BJ (cell line): ENCODE data around the gene USP3. TPM values are rescaled to one million over a fixed set of nuclear protein-coding genes. Genes with fewer than 3 reads are reported as not detected.

Source experiments
- CTCF ChIA-PET: fragments of 350-600 bp; formaldehyde crosslinking; extraction: SDS; loops from one replicate; lab custom pipeline; 2021; ENCODE audit warnings: antibody characterized with exemption, inconsistent platforms; lab: Yijun Ruan, JAX
- POLR2A ChIA-PET: fragments of 300-600 bp; sonication (Branson Sonifier 250); formaldehyde crosslinking; extraction: SDS; loops from one replicate; lab custom pipeline; 2021; ENCODE audit warnings: antibody characterized with exemption; lab: Charles Lee
- DNase-seq: peaks from one replicate; pipeline ENCODE4 v3.0.0-alpha.2; 2011; ENCODE audit warnings: low read depth
- H3K27me3 ChIP-seq: 2 replicates; pipeline ENCODE4 v1.6.0; 2011; ENCODE audit warnings: low read length; ENCODE audit not compliant: control insufficient read depth, insufficient read depth
- H3K36me3 ChIP-seq: 2 replicates; pipeline ENCODE4 v1.5.1; 2011; ENCODE audit warnings: low read length; ENCODE audit not compliant: control insufficient read depth, insufficient read depth
- H3K4me3 ChIP-seq: 2 replicates; pipeline ENCODE4 v1.5.1; 2011; ENCODE audit warnings: low read depth, mild to moderate bottlenecking, control low read depth, low read length
- polyA plus RNA-seq: library from polyadenylated mRNA; depleted of rRNA; stranded (reverse); fragments of >200 nt; gene quantifications from 2 replicates; pipeline ENCODE4 v1.2.3, GENCODE V29; 2011
- TF ChIP-seq, protein P1 (sequence below): IDR thresholded peaks from 2 replicates; pipeline ENCODE4 v1.5.1; 2011; ENCODE audit warnings: low read depth, mild to moderate bottlenecking, control low read depth, inconsistent platforms, low read length, moderate library complexity; ENCODE audit not compliant: insufficient read depth

Gene USP3
- polyA plus RNA-seq, 1 experiment: 13.3 TPM

DNA sequence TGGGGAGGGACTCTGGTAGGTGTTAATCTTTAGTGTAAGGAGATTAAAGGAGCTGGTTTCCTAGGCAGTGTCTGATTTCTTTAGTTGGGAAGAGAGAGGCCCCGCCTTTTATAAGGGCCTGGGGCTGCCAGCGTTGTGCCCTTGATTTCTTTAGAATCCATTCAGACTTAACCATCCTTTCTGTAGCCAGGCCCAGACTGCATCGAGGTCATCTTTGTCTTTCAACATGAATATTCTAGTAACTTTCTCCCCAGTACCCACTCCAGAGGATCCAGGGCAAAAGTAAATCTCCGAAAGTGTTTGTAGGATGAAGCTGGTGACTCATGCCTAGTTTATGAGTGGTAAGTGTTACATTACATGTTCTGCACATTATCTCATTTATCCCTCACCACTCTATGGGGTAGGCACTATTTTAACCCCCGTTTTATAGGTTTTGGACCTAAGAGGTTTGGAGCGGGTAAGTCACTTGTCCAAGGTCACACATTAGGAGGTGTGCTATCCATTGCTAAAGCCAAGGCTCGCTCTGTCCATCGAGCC is 11.8 kb upstream of the USP3 start:
- no peak overlapping the region for H3K4me3 ChIP-seq
- POLR2A ChIA-PET: interaction anchor here (0.6 kb wide), 1 partner anchor 479 kb away, joined by 10 read pairs; no protein-coding TSS in a partner anchor
- CTCF ChIA-PET: interaction anchor here (0.6 to 2.2 kb wide), 2 partner anchors 9 to 12 kb away, joined by 4 to 6 read pairs; partner anchors contain the start of gene USP3
- no peak for DNase-seq
- peaks cover 9% of the 10 kb centered on the region for H3K27me3 ChIP-seq
- TF ChIP-seq, protein P1, sequence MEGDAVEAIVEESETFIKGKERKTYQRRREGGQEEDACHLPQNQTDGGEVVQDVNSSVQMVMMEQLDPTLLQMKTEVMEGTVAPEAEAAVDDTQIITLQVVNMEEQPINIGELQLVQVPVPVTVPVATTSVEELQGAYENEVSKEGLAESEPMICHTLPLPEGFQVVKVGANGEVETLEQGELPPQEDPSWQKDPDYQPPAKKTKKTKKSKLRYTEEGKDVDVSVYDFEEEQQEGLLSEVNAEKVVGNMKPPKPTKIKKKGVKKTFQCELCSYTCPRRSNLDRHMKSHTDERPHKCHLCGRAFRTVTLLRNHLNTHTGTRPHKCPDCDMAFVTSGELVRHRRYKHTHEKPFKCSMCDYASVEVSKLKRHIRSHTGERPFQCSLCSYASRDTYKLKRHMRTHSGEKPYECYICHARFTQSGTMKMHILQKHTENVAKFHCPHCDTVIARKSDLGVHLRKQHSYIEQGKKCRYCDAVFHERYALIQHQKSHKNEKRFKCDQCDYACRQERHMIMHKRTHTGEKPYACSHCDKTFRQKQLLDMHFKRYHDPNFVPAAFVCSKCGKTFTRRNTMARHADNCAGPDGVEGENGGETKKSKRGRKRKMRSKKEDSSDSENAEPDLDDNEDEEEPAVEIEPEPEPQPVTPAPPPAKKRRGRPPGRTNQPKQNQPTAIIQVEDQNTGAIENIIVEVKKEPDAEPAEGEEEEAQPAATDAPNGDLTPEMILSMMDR: no peak
- no peaks in the 10 kb centered on the region for H3K36me3 ChIP-seq

GRCh38 chr15:63493436-63493835 is 11.0 kb upstream of the USP3 start:
- no peaks in the 10 kb centered on the region for H3K36me3 ChIP-seq
- TF ChIP-seq, protein P1: no peak
- H3K4me3 ChIP-seq: no peak overlapping the region
- ChIA-PET CTCF (interaction anchor here (2.2 kb wide), 1 partner anchor 10 kb away, joined by 6 read pairs; no protein-coding TSS in a partner anchor), POLR2A (no interaction called here)
- DNase-seq: no peak
- peaks cover 9% of the 10 kb centered on the region for H3K27me3 ChIP-seq

DNA sequence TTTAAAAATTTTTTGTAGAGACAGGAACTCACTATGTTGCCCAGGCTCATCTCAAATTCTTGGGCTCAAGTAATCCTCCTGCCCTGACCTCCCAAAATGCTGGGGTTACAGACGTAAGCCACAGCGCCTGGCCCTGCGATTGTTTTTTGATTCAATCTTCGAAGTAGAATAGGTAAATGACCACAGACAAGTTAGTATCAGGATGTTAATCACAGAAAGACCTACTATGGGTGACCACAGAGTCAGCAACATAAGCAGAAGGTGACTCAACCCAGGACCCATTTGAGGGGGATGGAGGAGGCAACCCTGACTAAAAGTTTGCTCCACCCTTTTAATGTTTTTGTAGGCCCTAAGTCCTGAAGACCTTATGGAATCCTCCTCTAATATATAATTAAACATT is 10.0 kb upstream of the USP3 start:
- no peak for DNase-seq
- no peaks in the 10 kb centered on the region for H3K36me3 ChIP-seq
- CTCF ChIA-PET: interaction anchor here (0.6 kb wide), 1 partner anchor 66 kb away, joined by 3 read pairs; no protein-coding TSS in a partner anchor
- POLR2A ChIA-PET: no interaction called here
- peaks cover 9% of the 10 kb centered on the region for H3K27me3 ChIP-seq
- no peak overlapping the region for H3K4me3 ChIP-seq
- TF ChIP-seq, protein P1: no peak

- TF ChIP-seq, protein P1: no peak
- H3K27me3 ChIP-seq: peaks cover 9% of the 10 kb centered on the region
- no peaks in the 10 kb centered on the region for H3K36me3 ChIP-seq
- POLR2A ChIA-PET: no interaction called here
- CTCF ChIA-PET: interaction anchor here (1.0 to 3.9 kb wide), 3 partner anchors 8 to 29 kb away, joined by 5 to 22 read pairs (median 6); no protein-coding TSS in a partner anchor
- H3K4me3 ChIP-seq: no peak overlapping the region
- no peak for DNase-seq
These were observed 9.1 kb upstream of the USP3 start for GRCh38 chr15:63495343-63495742.

DNA sequence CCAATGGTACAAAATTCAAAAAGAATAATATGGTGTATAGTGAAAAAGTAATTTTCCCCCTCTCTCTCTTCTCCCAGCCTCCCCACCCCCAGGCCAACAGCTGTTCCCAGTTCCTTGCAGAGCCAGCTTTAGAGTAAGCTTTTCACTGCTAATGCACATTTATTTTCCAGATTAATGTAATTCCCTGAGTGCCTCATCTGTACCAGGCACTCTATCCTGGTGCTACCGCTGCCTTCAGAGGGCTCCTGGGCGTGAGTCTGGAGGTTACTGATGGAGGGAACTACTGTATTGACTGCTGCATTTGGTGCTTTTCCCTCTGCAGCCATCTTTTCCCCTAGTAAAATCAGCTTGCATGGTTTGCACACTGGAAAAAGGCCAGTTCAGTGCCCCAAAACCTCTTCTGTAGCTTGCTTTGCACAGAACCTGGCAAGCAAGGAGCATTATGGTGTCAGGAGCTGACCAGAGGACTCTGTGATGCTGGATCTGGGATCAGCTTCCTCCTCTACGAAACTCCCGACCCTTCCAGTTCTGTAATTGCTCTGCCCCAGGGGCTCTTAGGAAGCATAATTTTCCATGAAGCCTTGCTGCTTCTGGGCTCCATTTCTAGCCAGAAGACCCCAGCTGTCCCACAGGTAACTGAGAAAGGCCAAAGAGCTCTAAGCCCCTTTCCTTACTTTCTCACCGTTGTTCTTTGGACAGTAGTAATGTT is 8.5 kb upstream of the USP3 start:
- no peaks in the 10 kb centered on the region for H3K36me3 ChIP-seq
- no peak overlapping the region for H3K4me3 ChIP-seq
- ChIA-PET POLR2A (no interaction called here), CTCF (interaction anchor here (1.0 to 3.9 kb wide), 3 partner anchors 8 to 29 kb away, joined by 5 to 22 read pairs (median 6); no protein-coding TSS in a partner anchor)
- TF ChIP-seq, protein P1: no peak
- H3K27me3 ChIP-seq: peaks cover 5% of the 10 kb centered on the region
- no peak for DNase-seq
